Muscle layer of colon (tissue), 2 donors: ENCODE results near the gene VPS39.

ENCODE experiments used
- H3K27ac ChIP-seq: one replicate; pipeline ENCODE4 v1.7.0; 2013; ENCODE audit warnings: low read depth, mild to moderate bottlenecking, low read length, moderate library complexity
- H3K27me3 ChIP-seq, 2 donors: one replicate each; pipeline ENCODE4 v1.7.0; 2013; ENCODE audit warnings: low read length in 2 of 2, mild to moderate bottlenecking in 2 of 2; ENCODE audit not compliant: insufficient read depth in 2 of 2, control insufficient read depth in 1 of 2
- H3K36me3 ChIP-seq: one replicate; pipeline ENCODE4 v1.7.0; 2013; ENCODE audit warnings: mild to moderate bottlenecking, low read length; ENCODE audit not compliant: insufficient read depth
- H3K4me1 ChIP-seq: one replicate; pipeline ENCODE4 v1.7.0; 2013; ENCODE audit warnings: mild to moderate bottlenecking, low read length; ENCODE audit not compliant: insufficient read depth
- H3K4me3 ChIP-seq, 2 donors: one replicate each; pipeline ENCODE4 v1.7.0; 2013; ENCODE audit warnings: low read length in 2 of 2, low read depth in 1 of 2, mild to moderate bottlenecking in 1 of 2, moderate library complexity in 1 of 2
- H3K9ac ChIP-seq: one replicate; pipeline ENCODE4 v1.7.0; 2013; ENCODE audit warnings: low read length
- H3K9me3 ChIP-seq: one replicate; pipeline ENCODE4 v1.7.0; 2013; ENCODE audit warnings: mild to moderate bottlenecking, low read length
- donor health status: abdominal sarcoma.
- donor health status: Adenocarcinoma of cecum.

The VPS39 gene

GRCh38 chr15:42198516-42198915 is 9.6 kb downstream of the VPS39 start:
- H3K27ac ChIP-seq, result no peak overlapping the region
- H3K27me3 ChIP-seq, result no peaks in the 10 kb centered on the region
- H3K9ac ChIP-seq, result no peak overlapping the region
- peaks cover 16% of the 10 kb centered on the region for H3K36me3 ChIP-seq
- no peak overlapping the region for H3K4me3 ChIP-seq
- H3K9me3 ChIP-seq, result no peaks in the 10 kb centered on the region
- no peaks in the 10 kb centered on the region for H3K4me1 ChIP-seq

GRCh38 chr15:42194513-42194912 is 13.6 kb downstream of the VPS39 start:
- Histone ChIP-seq H3K36me3 (peaks cover 38% of the 10 kb centered on the region), H3K27me3 (no peaks in the 10 kb centered on the region), H3K9me3 (no peaks in the 10 kb centered on the region), H3K4me3 (no peak overlapping the region), H3K4me1 (no peaks in the 10 kb centered on the region), H3K9ac (no peak overlapping the region), H3K27ac (no peak overlapping the region)

- Histone ChIP-seq H3K9me3 (no peaks in the 10 kb centered on the region), H3K27me3 (no peaks in the 10 kb centered on the region), H3K36me3 (peaks cover 37% of the 10 kb centered on the region), H3K4me1 (no peaks in the 10 kb centered on the region), H3K27ac (no peak overlapping the region), H3K9ac (no peak overlapping the region), H3K4me3 (no peak overlapping the region)
Observed at GRCh38 chr15:42193383-42193782, 14.7 kb downstream of the VPS39 start.

GRCh38 chr15:42191610-42192346 is 16.3 kb downstream of the VPS39 start:
- H3K9me3 ChIP-seq, result no peaks in the 10 kb centered on the region
- H3K4me1 ChIP-seq, result no peaks in the 10 kb centered on the region
- H3K9ac ChIP-seq, result no peak overlapping the region

GRCh38 chr15:42190370-42190769 is 17.7 kb downstream of the VPS39 start:
- H3K36me3 ChIP-seq, result peaks cover 57% of the 10 kb centered on the region

More at GRCh38 chr15:42191610-42192346, 16.3 kb downstream of the VPS39 start:
- Histone ChIP-seq H3K36me3 (peaks cover 43% of the 10 kb centered on the region), H3K27ac (no peak overlapping the region), H3K4me3 (no peak overlapping the region), H3K27me3 (no peaks in the 10 kb centered on the region)

GRCh38 chr15:42185801-42186200 is 22.3 kb downstream of the VPS39 start:
- Histone ChIP-seq H3K36me3 (peaks cover 74% of the 10 kb centered on the region), H3K27ac (no peak overlapping the region), H3K9ac (no peak overlapping the region), H3K9me3 (no peaks in the 10 kb centered on the region), H3K4me1 (no peaks in the 10 kb centered on the region), H3K4me3 (no peak overlapping the region), H3K27me3 (no peaks in the 10 kb centered on the region)

More at GRCh38 chr15:42190370-42190769, 17.7 kb downstream of the VPS39 start:
- H3K4me3 ChIP-seq, result no peak overlapping the region
- H3K4me1 ChIP-seq, result no peaks in the 10 kb centered on the region
- no peak overlapping the region for H3K9ac ChIP-seq
- H3K27me3 ChIP-seq, result no peaks in the 10 kb centered on the region
- no peak overlapping the region for H3K27ac ChIP-seq
- no peaks in the 10 kb centered on the region for H3K9me3 ChIP-seq

- Histone ChIP-seq H3K4me1 (no peaks in the 10 kb centered on the region), H3K27ac (no peak overlapping the region), H3K9me3 (no peaks in the 10 kb centered on the region), H3K27me3 (no peaks in the 10 kb centered on the region), H3K36me3 (peaks cover 68% of the 10 kb centered on the region), H3K4me3 (no peak overlapping the region), H3K9ac (no peak overlapping the region)
Observed at GRCh38 chr15:42184736-42185135, 23.4 kb downstream of the VPS39 start.

GRCh38 chr15:42184296-42184695 is 23.8 kb downstream of the VPS39 start:
- Histone ChIP-seq H3K9me3 (no peaks in the 10 kb centered on the region), H3K36me3 (peaks cover 69% of the 10 kb centered on the region), H3K9ac (no peak overlapping the region), H3K4me3 (no peak overlapping the region), H3K27ac (no peak overlapping the region), H3K4me1 (no peaks in the 10 kb centered on the region), H3K27me3 (no peaks in the 10 kb centered on the region)

- H3K9me3 ChIP-seq, result no peaks in the 10 kb centered on the region
- H3K27ac ChIP-seq, result no peak overlapping the region
- no peaks in the 10 kb centered on the region for H3K27me3 ChIP-seq
- no peaks in the 10 kb centered on the region for H3K4me1 ChIP-seq
- H3K36me3 ChIP-seq, result peaks cover 68% of the 10 kb centered on the region
- no peak overlapping the region for H3K4me3 ChIP-seq
- no peak overlapping the region for H3K9ac ChIP-seq
Observed at GRCh38 chr15:42182961-42183360, 25.1 kb downstream of the VPS39 start.

GRCh38 chr15:42182328-42182886 is 25.7 kb downstream of the VPS39 start:
- Histone ChIP-seq H3K4me1 (no peaks in the 10 kb centered on the region), H3K9ac (no peak overlapping the region), H3K27ac (no peak overlapping the region), H3K9me3 (no peaks in the 10 kb centered on the region), H3K4me3 (no peak overlapping the region), H3K27me3 (no peaks in the 10 kb centered on the region), H3K36me3 (peaks cover 64% of the 10 kb centered on the region)

- Histone ChIP-seq H3K9ac (no peak overlapping the region), H3K27me3 (no peaks in the 10 kb centered on the region), H3K9me3 (no peaks in the 10 kb centered on the region), H3K4me3 (no peak overlapping the region), H3K36me3 (peaks cover 38% of the 10 kb centered on the region), H3K4me1 (no peaks in the 10 kb centered on the region), H3K27ac (no peak overlapping the region)
Observed at GRCh38 chr15:42178056-42178455, 30.0 kb downstream of the VPS39 start.

GRCh38 chr15:42175671-42176070 is 32.4 kb downstream of the VPS39 start:
- no peaks in the 10 kb centered on the region for H3K4me1 ChIP-seq
- peaks cover 52% of the 10 kb centered on the region for H3K36me3 ChIP-seq
- no peak overlapping the region for H3K27ac ChIP-seq
- H3K9ac ChIP-seq, result no peak overlapping the region
- no peak overlapping the region for H3K4me3 ChIP-seq
- no peaks in the 10 kb centered on the region for H3K27me3 ChIP-seq
- no peaks in the 10 kb centered on the region for H3K9me3 ChIP-seq
